GM19324 (cell line): ENCODE data around the gene LYPD3.
"Not testable (repeated sequence)": the region's sequence is repeated elsewhere in the genome, so short reads cannot be mapped to it uniquely, and the experiment has no call there.

Experiments used
- ATAC-seq: cut with Tn5 transposase; IDR thresholded peaks from one replicate; pipeline ENCODE4 v1.9.1; 2021; ENCODE audit warnings: mild to moderate bottlenecking, moderate library complexity; ENCODE audit not compliant: unreplicated experiment, low FRiP score

LYPD3 gene

GRCh38 chr19:43463381-43464133 is 1.9 kb downstream of the LYPD3 start:
- peak; percentile 79 for ATAC-seq

- ATAC-seq = no peak
Measured at GRCh38 chr19:43462785-43463380, 2.5 kb downstream of the LYPD3 start.

GRCh38 chr19:43462383-43462782 is 3.0 kb downstream of the LYPD3 start:
- no peak for ATAC-seq

- no peak for ATAC-seq
Measured at GRCh38 chr19:43461303-43461702, 4.1 kb downstream of the LYPD3 start.

- no peak for ATAC-seq
Measured at GRCh38 chr19:43460362-43461016, 4.9 kb downstream of the LYPD3 start.

GRCh38 chr19:43457809-43458208 is 7.6 kb downstream of the LYPD3 start:
- ATAC-seq = no peak

- ATAC-seq = no peak
Measured at GRCh38 chr19:43455321-43456113, 9.9 kb downstream of the LYPD3 start.

GRCh38 chr19:43454031-43454430 is 11.4 kb downstream of the LYPD3 start:
- ATAC-seq = no peak

- ATAC-seq = no peak
Measured at GRCh38 chr19:43452582-43452981, 12.8 kb downstream of the LYPD3 start.

GRCh38 chr19:43450545-43450997 is 14.8 kb downstream of the LYPD3 start:
- ATAC-seq = no peak

- ATAC-seq = no peak
Measured at GRCh38 chr19:43447655-43448054, 17.8 kb downstream of the LYPD3 start.

- no peak for ATAC-seq
Measured at GRCh38 chr19:43446746-43447489, 18.5 kb downstream of the LYPD3 start.

GRCh38 chr19:43445426-43445825 is 20.0 kb downstream of the LYPD3 start:
- ATAC-seq = no peak

GRCh38 chr19:43444531-43445287 is 20.7 kb downstream of the LYPD3 start:
- ATAC-seq = no peak

- ATAC-seq = not testable (repeated sequence)
Measured at GRCh38 chr19:43444091-43444490, 21.3 kb downstream of the LYPD3 start.

GRCh38 chr19:43441716-43442115 is 23.7 kb downstream of the LYPD3 start:
- no peak for ATAC-seq

GRCh38 chr19:43439709-43440063 is 25.7 kb downstream of the LYPD3 start:
- no peak for ATAC-seq

- ATAC-seq = no peak
Measured at GRCh38 chr19:43439032-43439708, 26.2 kb downstream of the LYPD3 start.
